Thymus (tissue), 14 donors: ENCODE data around the gene MAGEL2. TPM values are rescaled to one million over a fixed set of nuclear protein-coding genes. Genes with fewer than 3 reads are reported as not detected.

Experiments used
- DNase-seq, 9 donors: peaks; one replicate each; pipeline ENCODE4 v3.0.0-alpha.2; 2013; ENCODE audit warnings: low spot score in 9 of 9, low read depth in 6 of 9, missing footprints in 1 of 9
- H3K27ac ChIP-seq, 2 donors: one replicate each; pipeline ENCODE4 v1.5.1; 2013; ENCODE audit warnings: control low read depth in 1 of 2, low read depth in 1 of 2, low read length in 1 of 2, mild to moderate bottlenecking in 1 of 2, moderate library complexity in 1 of 2
- H3K27me3 ChIP-seq, 2 donors: one replicate each; pipeline ENCODE4 v1.5.1; 2013; ENCODE audit warnings: low read length in 1 of 2; ENCODE audit not compliant: control insufficient read depth in 2 of 2, insufficient read depth in 1 of 2
- H3K36me3 ChIP-seq, 2 donors: one replicate each; pipeline ENCODE4 v1.5.1; 2013; ENCODE audit warnings: low read length in 1 of 2, mild to moderate bottlenecking in 1 of 2, moderate library complexity in 1 of 2; ENCODE audit not compliant: control insufficient read depth in 2 of 2, insufficient read depth in 2 of 2
- H3K4me1 ChIP-seq, 2 donors: one replicate each; pipeline ENCODE4 v1.5.1; 2013; ENCODE audit warnings: low read length in 2 of 2; ENCODE audit not compliant: control insufficient read depth in 2 of 2, insufficient read depth in 2 of 2
- H3K4me3 ChIP-seq, 2 donors: one replicate each; pipeline ENCODE4 v1.5.1; 2013; ENCODE audit warnings: low read length in 2 of 2, control low read depth in 1 of 2, mild to moderate bottlenecking in 1 of 2
- H3K9me3 ChIP-seq, 2 donors: one replicate each; pipeline ENCODE4 v1.5.1; 2013; ENCODE audit warnings: low read length in 1 of 2, mild to moderate bottlenecking in 1 of 2; ENCODE audit not compliant: control insufficient read depth in 2 of 2, insufficient read depth in 1 of 2
- WGBS: extraction: QIAGEN DNeasy Blood & Tissue Kit; methylation state at CpG from one replicate; pipeline ENCODE4 v1.1.7; 2013; 5-methylcytosine and 5-hydroxymethylcytosine counted together
- long read RNA-seq, 10 donors: transcript quantifications; one replicate each; lab custom pipeline, GENCODE V29; 2026
- polyA plus RNA-seq: library from polyadenylated mRNA; stranded (reverse); fragments of 200-250 nt; gene quantifications from one replicate; pipeline ENCODE4 v1.2.3, GENCODE V29; 2013
- total RNA-seq: library from RNA; stranded (reverse); fragments of 120-200 nt; gene quantifications from one replicate; pipeline ENCODE4 v1.2.4, GENCODE V29; 2013
- donor health status: healthy.

MAGEL2 gene
- total RNA-seq, result 0.19 TPM
- polyA plus RNA-seq, result 0.07 TPM
- long read RNA-seq, donor 1, result 0 reads
- long read RNA-seq, donor 2, result 0 reads
- long read RNA-seq, donor 3, full-length matches to known transcripts, result 1 of 1 reads
- long read RNA-seq, donor 3, partial matches to known transcripts, result 0 of 1 reads
- long read RNA-seq, donor 3, other reads (novel, unspliced or antisense), result 0 of 1 reads
- long read RNA-seq, donor 4, full-length matches to known transcripts, result 1 of 1 reads
- long read RNA-seq, donor 4, partial matches to known transcripts, result 0 of 1 reads
- long read RNA-seq, donor 4, other reads (novel, unspliced or antisense), result 0 of 1 reads
- long read RNA-seq, donor 5, full-length matches to known transcripts, result 1 of 1 reads
- long read RNA-seq, donor 5, partial matches to known transcripts, result 0 of 1 reads
- long read RNA-seq, donor 5, other reads (novel, unspliced or antisense), result 0 of 1 reads
- long read RNA-seq, donor 6, result 0 reads
- long read RNA-seq, donor 7, result 0 reads
- long read RNA-seq, donor 8, full-length matches to known transcripts, result 1 of 1 reads
- long read RNA-seq, donor 8, partial matches to known transcripts, result 0 of 1 reads
- long read RNA-seq, donor 8, other reads (novel, unspliced or antisense), result 0 of 1 reads
- long read RNA-seq, donor 9, full-length matches to known transcripts, result 1 of 1 reads
- long read RNA-seq, donor 9, partial matches to known transcripts, result 0 of 1 reads
- long read RNA-seq, donor 9, other reads (novel, unspliced or antisense), result 0 of 1 reads
- long read RNA-seq, donor 10, full-length matches to known transcripts, result 1 of 1 reads
- long read RNA-seq, donor 10, partial matches to known transcripts, result 0 of 1 reads
- long read RNA-seq, donor 10, other reads (novel, unspliced or antisense), result 0 of 1 reads

GRCh38 chr15:23647421-23648370 is at the start of gene MAGEL2:
TSS of gene MAGEL2 (minus strand) at chr15:23647867. CDS start at chr15:23647742, 125 bp downstream.
- Histone ChIP-seq H3K4me1 (no peaks in the 10 kb centered on the region), H3K4me3 (no peak within 1 kb of the TSS), H3K27ac (no peak within 1 kb of the TSS), H3K9me3 (peaks cover 0 to 2% of the 10 kb centered on the region in 2 donors), H3K27me3 (peaks cover 0 to 18% of the 10 kb centered on the region in 2 donors), H3K36me3 (no peaks in the 10 kb centered on the region)
- WGBS, result 46% methylated on average over 37 of the region's 37 CpGs
- DNase-seq, result no peak

GRCh38 chr15:23695282-23695681 is 47.6 kb upstream of the MAGEL2 start:
- H3K36me3 ChIP-seq, result no peaks in the 10 kb centered on the region
- no peak for DNase-seq
- 78% methylated on average over 2 of the region's 2 CpGs for WGBS
- H3K27ac ChIP-seq, result no peak overlapping the region
- H3K4me1 ChIP-seq, result no peaks in the 10 kb centered on the region
- no peak overlapping the region for H3K4me3 ChIP-seq
- peaks cover 0 to 2% of the 10 kb centered on the region in 2 donors for H3K9me3 ChIP-seq
- H3K27me3 ChIP-seq, result no peaks in the 10 kb centered on the region

GRCh38 chr15:23694592-23694991 is 46.9 kb upstream of the MAGEL2 start:
- H3K4me3 ChIP-seq, result no peak overlapping the region
- H3K27ac ChIP-seq, result no peak overlapping the region
- H3K4me1 ChIP-seq, result no peaks in the 10 kb centered on the region
- no peaks in the 10 kb centered on the region for H3K36me3 ChIP-seq
- H3K9me3 ChIP-seq, result peaks cover 0 to 2% of the 10 kb centered on the region in 2 donors
- no peaks in the 10 kb centered on the region for H3K27me3 ChIP-seq
- 100% methylated on average over 1 of the region's 1 CpG for WGBS
- DNase-seq, result no peak

GRCh38 chr15:23690450-23690852 is 42.8 kb upstream of the MAGEL2 start:
- Histone ChIP-seq H3K27ac (no peak overlapping the region), H3K9me3 (peaks cover 3 to 7% of the 10 kb centered on the region in 2 donors), H3K4me3 (no peak overlapping the region), H3K36me3 (no peaks in the 10 kb centered on the region), H3K27me3 (no peaks in the 10 kb centered on the region), H3K4me1 (no peaks in the 10 kb centered on the region)
- WGBS, result 81% methylated on average over 5 of the region's 5 CpGs
- peak in 2 of 9 donors; percentile 6 to 7 for DNase-seq

- Histone ChIP-seq H3K36me3 (no peaks in the 10 kb centered on the region), H3K27me3 (no peaks in the 10 kb centered on the region)
These were observed 42.3 kb upstream of the MAGEL2 start for GRCh38 chr15:23690015-23690414.

GRCh38 chr15:23687143-23687470 is 39.4 kb upstream of the MAGEL2 start, which contains the start of gene NDN:
TSS of gene NDN (minus strand) at chr15:23687305. CDS start at chr15:23687217, 88 bp downstream.
- 38% methylated on average over 38 of the region's 38 CpGs for WGBS

More at GRCh38 chr15:23690015-23690414, 42.3 kb upstream of the MAGEL2 start:
- peaks cover 3 to 7% of the 10 kb centered on the region in 2 donors for H3K9me3 ChIP-seq
- WGBS, result 91% methylated on average over 4 of the region's 4 CpGs
- no peak overlapping the region for H3K4me3 ChIP-seq
- no peaks in the 10 kb centered on the region for H3K4me1 ChIP-seq
- no peak overlapping the region for H3K27ac ChIP-seq
- no peak for DNase-seq

GRCh38 chr15:23686466-23687142 is 38.9 kb upstream of the MAGEL2 start:
- Histone ChIP-seq H3K27me3 (no peaks in the 10 kb centered on the region), H3K4me3 (peak overlapping the region; percentile 42 to 48), H3K4me1 (no peaks in the 10 kb centered on the region), H3K27ac (no peak overlapping the region), H3K36me3 (no peaks in the 10 kb centered on the region), H3K9me3 (peaks cover 1 to 7% of the 10 kb centered on the region in 2 donors)
- 50% methylated on average over 57 of the region's 57 CpGs for WGBS
- peak in 1 of 9 donors; percentile 4 for DNase-seq

More at GRCh38 chr15:23687143-23687470, 39.4 kb upstream of the MAGEL2 start, which contains the start of gene NDN:
- Histone ChIP-seq H3K27ac (no peak within 1 kb of the TSS), H3K36me3 (no peaks in the 10 kb centered on the region), H3K4me3 (peak within 1 kb of the TSS; percentile 42 to 48), H3K9me3 (peaks cover 1 to 7% of the 10 kb centered on the region in 2 donors), H3K4me1 (no peaks in the 10 kb centered on the region), H3K27me3 (no peaks in the 10 kb centered on the region)
- DNase-seq, result peak in 5 of 9 donors; percentile 5 to 58 (median 16)

- WGBS, result 71% methylated on average over 3 of the region's 3 CpGs
- H3K27ac ChIP-seq, result no peak overlapping the region
These were observed 23.8 kb upstream of the MAGEL2 start for GRCh38 chr15:23671481-23671880.

More at GRCh38 chr15:23671481-23671880, 23.8 kb upstream of the MAGEL2 start:
- no peaks in the 10 kb centered on the region for H3K4me1 ChIP-seq
- no peak overlapping the region for H3K4me3 ChIP-seq
- no peaks in the 10 kb centered on the region for H3K36me3 ChIP-seq
- no peaks in the 10 kb centered on the region for H3K27me3 ChIP-seq
- H3K9me3 ChIP-seq, result no peaks in the 10 kb centered on the region
- no peak for DNase-seq
